HEK293T (cell line): ENCODE results near the gene PTPRG.

ENCODE experiments used
- CTCF ChIA-PET: fragments of 350-600 bp; formaldehyde crosslinking; extraction: SDS; loops from one replicate; lab custom pipeline; 2021; ENCODE audit warnings: antibody characterized with exemption, inconsistent platforms; lab: Yijun Ruan, JAX
- POLR2A ChIA-PET: fragments of 350-600 bp; formaldehyde crosslinking; extraction: SDS; loops from one replicate; lab custom pipeline; 2020; ENCODE audit warnings: antibody characterized with exemption, inconsistent platforms; lab: Yijun Ruan, JAX
- DNase-seq: peaks from one replicate; pipeline ENCODE4 v3.0.0; 2012; ENCODE audit warnings: mixed read lengths; ENCODE audit errors: extremely low spot score
- ARNT ChIP-seq: fragments of 450-650 bp; IDR thresholded peaks from 2 replicates; pipeline ENCODE4 v1.6.1; 2017; ENCODE audit warnings: mild to moderate bottlenecking
- BHLHE40 ChIP-seq: fragments of 450-650 bp; IDR thresholded peaks from 2 replicates; pipeline ENCODE4 v1.6.1; 2016; ENCODE audit warnings: mild to moderate bottlenecking, moderate library complexity, borderline replicate concordance
- CTBP1 ChIP-seq: fragments of 450-650 bp; IDR thresholded peaks from 2 replicates; pipeline ENCODE4 v1.6.1; 2016; ENCODE audit warnings: borderline replicate concordance
- ELF4 ChIP-seq: fragments of 450-650 bp; IDR thresholded peaks from 2 replicates; pipeline ENCODE4 v1.6.1; 2017; ENCODE audit warnings: antibody characterized with exemption
- FOXA1 ChIP-seq: fragments of 450-650 bp; IDR thresholded peaks from 2 replicates; pipeline ENCODE4 v1.6.1; 2016; ENCODE audit warnings: mild to moderate bottlenecking
- FOXK2 ChIP-seq: fragments of 450-650 bp; IDR thresholded peaks from 2 replicates; pipeline ENCODE4 v1.6.1; 2016; ENCODE audit warnings: mild to moderate bottlenecking
- FOXM1 ChIP-seq: fragments of 450-650 bp; IDR thresholded peaks from 2 replicates; pipeline ENCODE4 v1.6.1; 2017; ENCODE audit warnings: mild to moderate bottlenecking, borderline replicate concordance
- HDGF ChIP-seq: fragments of 450-650 bp; IDR thresholded peaks from 2 replicates; pipeline ENCODE4 v1.6.1; 2017; ENCODE audit warnings: antibody characterized with exemption, borderline replicate concordance
- L3MBTL2 ChIP-seq: fragments of 450-650 bp; conservative IDR thresholded peaks from 2 replicates; pipeline ENCODE4 v1.6.1; 2016; ENCODE audit warnings: mild to moderate bottlenecking
- LEF1 ChIP-seq: fragments of 450-650 bp; IDR thresholded peaks from 2 replicates; pipeline ENCODE4 v1.6.1; 2017; ENCODE audit warnings: mild to moderate bottlenecking, borderline replicate concordance
- NFRKB ChIP-seq: fragments of 450-650 bp; IDR thresholded peaks from 2 replicates; pipeline ENCODE4 v1.6.1; 2016; ENCODE audit warnings: mild to moderate bottlenecking, moderate library complexity
- SP1 ChIP-seq: fragments of 450-650 bp; IDR thresholded peaks from 2 replicates; pipeline ENCODE4 v1.6.1; 2017
- SUZ12 ChIP-seq: fragments of 450-650 bp; IDR thresholded peaks from 2 replicates; pipeline ENCODE4 v1.6.1; 2016; ENCODE audit warnings: mild to moderate bottlenecking
- TARDBP ChIP-seq: fragments of 450-650 bp; IDR thresholded peaks from 2 replicates; pipeline ENCODE4 v1.6.1; 2016
- ZNF384 ChIP-seq: fragments of 450-650 bp; IDR thresholded peaks from 2 replicates; pipeline ENCODE4 v1.6.1; 2016
- TF ChIP-seq, protein P1 (sequence below): fragments of 450-650 bp; IDR thresholded peaks from 2 replicates; pipeline ENCODE4 v1.6.1; 2016

PTPRG gene

DNA sequence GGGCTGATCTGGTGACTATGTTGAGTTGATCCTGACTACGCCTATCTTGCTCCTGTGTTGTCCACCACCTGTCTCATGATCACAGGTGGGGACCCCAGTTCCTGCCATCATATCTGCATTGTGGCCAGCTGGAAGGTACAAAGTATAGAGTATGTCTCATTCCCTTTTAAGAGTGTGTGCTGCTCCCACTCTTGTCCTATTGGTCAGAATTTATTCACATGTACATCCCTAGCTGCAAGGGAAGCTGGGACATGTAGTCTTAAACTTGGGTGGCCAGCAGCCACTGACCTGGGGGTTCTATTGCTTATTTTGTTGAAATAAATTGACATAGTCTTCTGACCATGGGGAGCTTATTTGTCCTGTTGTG, 373.1 kb downstream of the PTPRG start:
- ChIA-PET CTCF (interaction anchor here (0.5 kb wide), 1 partner anchor 196 kb away, joined by 5 read pairs; no protein-coding TSS in a partner anchor), POLR2A (no interaction called here)
- TF ChIP-seq NFRKB (no peak), CTBP1 (no peak), ELF4 (no peak), FOXM1 (no peak), BHLHE40 (no peak), TARDBP (no peak), ZNF384 (no peak), SUZ12 (no peak), ARNT (no peak), LEF1 (no peak)
- TF ChIP-seq, protein P1, sequence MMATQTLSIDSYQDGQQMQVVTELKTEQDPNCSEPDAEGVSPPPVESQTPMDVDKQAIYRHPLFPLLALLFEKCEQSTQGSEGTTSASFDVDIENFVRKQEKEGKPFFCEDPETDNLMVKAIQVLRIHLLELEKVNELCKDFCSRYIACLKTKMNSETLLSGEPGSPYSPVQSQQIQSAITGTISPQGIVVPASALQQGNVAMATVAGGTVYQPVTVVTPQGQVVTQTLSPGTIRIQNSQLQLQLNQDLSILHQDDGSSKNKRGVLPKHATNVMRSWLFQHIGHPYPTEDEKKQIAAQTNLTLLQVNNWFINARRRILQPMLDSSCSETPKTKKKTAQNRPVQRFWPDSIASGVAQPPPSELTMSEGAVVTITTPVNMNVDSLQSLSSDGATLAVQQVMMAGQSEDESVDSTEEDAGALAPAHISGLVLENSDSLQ = no peak
- no peak for DNase-seq

DNA sequence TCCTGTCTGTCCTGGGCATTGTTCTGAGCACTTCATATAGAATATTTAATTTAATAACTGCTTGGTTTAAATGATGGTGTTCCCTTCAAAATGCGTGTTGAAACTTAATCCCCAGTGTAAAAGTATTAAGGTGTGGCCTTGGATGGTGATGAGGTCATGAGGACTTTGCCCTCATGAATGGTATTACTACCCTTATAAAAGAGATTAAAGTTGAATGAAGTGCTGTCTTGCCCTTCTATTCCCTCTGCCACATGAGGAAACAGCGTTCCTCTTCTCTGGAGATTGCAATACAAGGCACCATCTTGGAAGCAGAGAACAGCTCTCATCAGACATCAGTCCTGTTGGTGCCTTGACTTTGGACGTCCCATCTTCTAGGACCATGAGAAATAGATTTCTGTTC, 374.4 kb downstream of the PTPRG start:
- ChIA-PET CTCF (interaction anchor here (0.5 to 1.1 kb wide), 5 partner anchors 15 to 555 kb away, joined by 3 to 7 read pairs (median 4); no protein-coding TSS in a partner anchor), POLR2A (no interaction called here)
- no peak for TF ChIP-seq ZNF384
- no peak for TF ChIP-seq LEF1
- TF ChIP-seq SUZ12 = no peak
- TF ChIP-seq TARDBP = no peak
- TF ChIP-seq CTBP1 = no peak
- TF ChIP-seq ARNT = no peak
- no peak for TF ChIP-seq HDGF
- TF ChIP-seq, protein P1 = no peak
- no peak for TF ChIP-seq FOXA1
- no peak for TF ChIP-seq FOXK2
- TF ChIP-seq L3MBTL2 = no peak
- no peak for TF ChIP-seq FOXM1
- TF ChIP-seq BHLHE40 = no peak
- DNase-seq = no peak

DNA sequence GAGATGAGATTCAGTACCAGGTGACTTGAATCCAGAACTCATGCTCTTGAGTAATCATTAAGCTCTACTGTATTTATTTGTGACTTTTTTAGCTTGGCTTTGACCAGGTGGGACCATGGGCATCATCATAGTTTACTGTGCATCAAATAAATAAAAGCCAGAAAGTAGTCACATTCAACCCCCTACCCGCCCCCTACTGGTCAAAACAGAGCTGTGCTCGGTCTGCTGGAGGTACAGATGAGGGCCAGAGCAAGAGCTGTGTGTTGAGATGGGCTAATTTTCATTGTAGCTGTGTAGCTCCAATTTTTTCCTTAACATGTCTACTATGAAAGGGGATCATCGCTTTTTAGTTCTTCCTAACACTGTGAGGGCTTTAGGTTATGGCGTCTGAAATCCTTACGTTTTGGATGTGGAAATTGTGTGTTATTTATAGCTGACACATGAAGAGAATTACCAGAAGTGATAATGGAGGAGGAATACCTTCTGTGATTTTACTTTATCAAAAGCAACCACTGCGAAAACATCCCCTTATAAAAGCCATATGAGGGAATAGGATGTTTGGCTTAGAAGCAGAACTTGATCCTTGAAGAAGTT, 375.1 kb downstream of the PTPRG start:
- DNase-seq = peak; percentile 48
- ChIA-PET CTCF (interaction anchor here (0.5 to 1.6 kb wide), 11 partner anchors 9 to 1327 kb away, joined by 3 to 8 read pairs (median 4); no protein-coding TSS in a partner anchor), POLR2A (no interaction called here)
- TF ChIP-seq L3MBTL2 = no peak
- no peak for TF ChIP-seq ELF4
- TF ChIP-seq TARDBP = no peak
- no peak for TF ChIP-seq NFRKB
- TF ChIP-seq, protein P1 = no peak
- TF ChIP-seq FOXK2 = no peak
- no peak for TF ChIP-seq HDGF
- TF ChIP-seq CTBP1 = no peak
- no peak for TF ChIP-seq SP1

DNA sequence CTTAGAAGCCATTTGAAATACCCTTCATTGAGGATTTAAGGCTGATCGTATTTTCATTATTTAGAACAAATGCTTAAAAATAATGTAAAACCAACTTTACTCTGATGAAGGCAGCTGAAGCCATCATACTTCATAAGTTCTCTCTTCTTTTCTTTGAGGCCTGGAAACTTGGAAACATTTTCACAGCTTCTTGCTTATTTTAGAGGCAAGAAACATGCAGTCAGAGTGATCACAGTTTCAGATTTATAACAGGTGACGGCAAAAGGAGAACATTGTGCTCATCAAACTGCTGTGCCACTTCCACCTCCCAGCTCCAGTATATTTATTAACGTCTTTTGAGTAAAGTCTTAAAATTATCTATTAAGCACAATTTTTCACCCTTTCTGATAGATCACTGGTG, 376.1 kb downstream of the PTPRG start:
- no peak for DNase-seq
- ChIA-PET CTCF (interaction anchor here (1.6 kb wide), 1 partner anchor 10 kb away, joined by 7 read pairs; no protein-coding TSS in a partner anchor), POLR2A (no interaction called here)
- TF ChIP-seq FOXA1 = no peak
- no peak for TF ChIP-seq ELF4
- no peak for TF ChIP-seq NFRKB
- TF ChIP-seq LEF1 = no peak
- TF ChIP-seq FOXK2 = no peak
- TF ChIP-seq FOXM1 = no peak
- TF ChIP-seq, protein P1 = no peak
- no peak for TF ChIP-seq L3MBTL2

DNA sequence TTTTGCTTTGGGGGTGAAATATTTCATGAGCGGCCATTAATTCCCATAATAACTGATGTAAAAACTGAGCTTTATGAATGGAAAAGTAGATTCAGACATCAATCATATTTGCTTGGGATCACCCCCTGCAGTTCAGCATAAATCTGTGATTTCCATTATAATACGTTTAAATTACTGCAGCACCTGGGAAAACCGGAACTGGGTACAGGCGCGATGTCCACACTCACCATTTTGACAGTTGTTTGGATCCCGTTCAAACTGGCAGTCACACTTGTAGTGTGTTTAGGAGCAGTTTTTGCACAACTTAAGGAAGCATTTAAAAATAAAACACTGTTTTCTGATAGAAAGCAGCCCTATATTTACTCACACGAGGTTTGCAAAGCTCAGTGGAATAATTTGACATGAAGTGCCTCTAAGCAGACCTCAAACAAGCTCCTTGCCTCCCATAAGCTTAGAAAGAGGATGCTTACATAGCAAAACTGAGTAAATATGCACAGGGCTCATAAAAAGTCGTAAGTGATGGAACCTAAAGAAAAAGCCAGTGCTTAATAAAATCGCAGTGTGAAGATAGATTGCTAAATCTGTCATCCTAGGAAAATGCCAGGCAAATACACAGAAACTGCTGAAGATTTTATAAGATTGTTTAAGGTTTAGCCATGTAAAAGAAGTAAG, 377.6 kb downstream of the PTPRG start:
- CTCF ChIA-PET = no interaction called here
- TF ChIP-seq CTBP1 (no peak), SP1 (no peak), FOXK2 (no peak), ZNF384 (no peak), ARNT (no peak), SUZ12 (no peak), HDGF (no peak)
- DNase-seq = no peak
- POLR2A ChIA-PET = no interaction called here

DNA sequence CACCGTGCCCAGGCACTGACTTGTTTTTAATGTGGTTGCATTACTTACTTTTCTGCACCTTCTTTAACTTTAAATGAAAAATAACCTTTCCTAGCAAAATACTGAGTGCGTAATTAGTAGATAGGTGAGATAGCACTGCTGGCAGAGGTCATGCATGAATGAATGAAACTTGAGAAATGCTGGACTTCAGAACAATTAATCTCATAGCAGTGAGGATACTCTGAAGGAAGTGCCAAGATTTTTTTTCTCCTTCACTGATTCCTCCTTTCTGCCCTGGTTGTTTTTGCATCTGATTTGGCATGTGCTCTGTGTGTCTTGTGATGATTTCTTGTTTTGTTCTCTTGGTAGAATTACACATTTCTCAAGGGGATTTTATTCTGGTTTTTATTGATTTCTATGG, 378.9 kb downstream of the PTPRG start:
- ChIA-PET POLR2A (no interaction called here), CTCF (no interaction called here)
- no peak for DNase-seq
- no peak for TF ChIP-seq L3MBTL2
- no peak for TF ChIP-seq NFRKB
- TF ChIP-seq FOXM1 = no peak
- TF ChIP-seq, protein P1 = no peak
- TF ChIP-seq SUZ12 = no peak
- no peak for TF ChIP-seq FOXK2
- no peak for TF ChIP-seq TARDBP
- no peak for TF ChIP-seq HDGF
- TF ChIP-seq SP1 = no peak
- TF ChIP-seq FOXA1 = no peak
- no peak for TF ChIP-seq ELF4
- no peak for TF ChIP-seq ARNT
- no peak for TF ChIP-seq CTBP1
- no peak for TF ChIP-seq LEF1
- TF ChIP-seq ZNF384 = no peak
- TF ChIP-seq BHLHE40 = no peak
